Neural crest cell (in vitro differentiated cells): ENCODE data around the gene PAQR8. TPM values are rescaled to one million over a fixed set of nuclear protein-coding genes. Genes with fewer than 3 reads are reported as not detected.

Experiments
- DNase-seq: peaks from one replicate; pipeline ENCODE4 v3.0.0; 2021; ENCODE audit warnings: low read depth, mixed read lengths, low spot score
- H3K27ac Mint-ChIP-seq: one replicate; pipeline ENCODE4 v1.8.0; 2021; ENCODE audit warnings: mild to moderate bottlenecking, mixed read lengths; ENCODE audit not compliant: unreplicated experiment
- H3K27me3 Mint-ChIP-seq: 2 replicates; pipeline ENCODE4 v1.8.0; 2021; ENCODE audit warnings: low read depth, mild to moderate bottlenecking, mixed read lengths
- H3K36me3 Mint-ChIP-seq: 2 replicates; pipeline ENCODE4 v1.8.0; 2021; ENCODE audit warnings: low read depth, mild to moderate bottlenecking, mixed read lengths
- H3K4me1 Mint-ChIP-seq: 2 replicates; pipeline ENCODE4 v1.8.0; 2021; ENCODE audit warnings: mixed read lengths
- H3K4me3 Mint-ChIP-seq: one replicate; pipeline ENCODE4 v1.8.0; 2021; ENCODE audit warnings: mild to moderate bottlenecking, mixed read lengths
- H3K9me3 Mint-ChIP-seq: 2 replicates; pipeline ENCODE4 v1.8.0; 2021; ENCODE audit warnings: mixed read lengths
- total RNA-seq: library from RNA; stranded (reverse); gene quantifications from 2 replicates; pipeline ENCODE4 v1.2.1, GENCODE V29; 2021
- TF ChIP-seq, protein P1 (sequence below): fragments of 200-600 bp; sonication (generic); conservative IDR thresholded peaks from 2 replicates; pipeline ENCODE4 v1.5.0; 2021; ENCODE audit warnings: antibody characterized with exemption, mild to moderate bottlenecking

The PAQR8 gene
- total RNA-seq, 1 donor from 2014 or later = 10.7 TPM

DNA sequence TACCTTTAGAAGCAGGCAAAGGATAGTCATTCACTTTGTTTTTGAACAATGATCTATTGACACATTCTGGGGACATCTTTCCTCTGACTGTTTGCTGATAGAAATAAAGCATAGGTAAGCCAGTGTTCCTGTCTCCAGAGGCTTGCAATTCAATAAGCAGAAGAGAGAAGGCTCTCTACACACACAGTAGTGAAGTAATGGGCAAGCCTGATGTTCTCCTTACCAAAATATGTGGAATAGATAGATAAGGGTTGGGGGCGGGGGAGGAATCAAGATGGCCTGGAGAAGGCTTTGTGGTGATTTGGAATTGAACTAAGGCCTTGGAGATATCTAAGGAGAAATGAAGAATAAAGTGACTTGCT lies 27.3 kb downstream of the PAQR8 start:
- Mint-ChIP-seq H3K27ac (no peak overlapping the region), H3K4me1 (no peaks in the 10 kb centered on the region)

DNA sequence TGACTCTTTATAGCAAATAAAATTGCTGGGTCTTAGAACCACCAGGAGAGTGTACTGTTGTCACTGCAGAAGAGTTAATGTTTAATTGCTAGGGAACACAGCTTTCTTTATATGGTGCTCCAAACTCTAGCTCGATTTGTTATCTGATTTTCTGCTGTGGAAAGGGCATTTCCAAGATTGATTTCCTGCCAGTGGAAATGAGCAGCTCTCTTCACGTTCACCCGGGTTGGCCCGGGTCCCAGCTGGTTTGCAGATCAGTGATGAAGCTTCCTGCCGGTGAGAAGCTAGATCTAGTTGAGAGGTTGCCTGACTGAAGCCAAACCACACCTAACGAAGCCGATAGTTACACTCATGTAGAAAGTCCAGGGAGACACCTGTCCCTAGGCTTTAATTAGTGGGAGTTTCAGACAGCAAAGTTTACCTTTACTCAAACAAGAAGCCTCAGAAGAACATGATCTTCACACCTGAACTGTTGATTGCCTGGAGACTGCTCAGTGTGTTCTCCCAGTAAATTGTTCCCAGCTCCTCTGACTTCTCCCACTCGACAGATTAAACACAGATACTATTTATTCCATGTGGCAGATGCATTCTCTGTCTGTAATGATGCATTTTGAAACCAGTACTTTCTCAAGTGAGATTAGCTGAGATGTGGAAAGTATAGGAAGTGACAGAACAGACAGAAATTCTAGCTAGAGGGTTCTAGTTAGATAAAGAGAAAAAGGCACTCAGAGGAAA lies 27.8 kb downstream of the PAQR8 start:
- peaks cover 3% of the 10 kb centered on the region for H3K36me3 Mint-ChIP-seq
- H3K4me1 Mint-ChIP-seq = no peaks in the 10 kb centered on the region
- peaks cover 6% of the 10 kb centered on the region for H3K9me3 Mint-ChIP-seq
- TF ChIP-seq, protein P1, sequence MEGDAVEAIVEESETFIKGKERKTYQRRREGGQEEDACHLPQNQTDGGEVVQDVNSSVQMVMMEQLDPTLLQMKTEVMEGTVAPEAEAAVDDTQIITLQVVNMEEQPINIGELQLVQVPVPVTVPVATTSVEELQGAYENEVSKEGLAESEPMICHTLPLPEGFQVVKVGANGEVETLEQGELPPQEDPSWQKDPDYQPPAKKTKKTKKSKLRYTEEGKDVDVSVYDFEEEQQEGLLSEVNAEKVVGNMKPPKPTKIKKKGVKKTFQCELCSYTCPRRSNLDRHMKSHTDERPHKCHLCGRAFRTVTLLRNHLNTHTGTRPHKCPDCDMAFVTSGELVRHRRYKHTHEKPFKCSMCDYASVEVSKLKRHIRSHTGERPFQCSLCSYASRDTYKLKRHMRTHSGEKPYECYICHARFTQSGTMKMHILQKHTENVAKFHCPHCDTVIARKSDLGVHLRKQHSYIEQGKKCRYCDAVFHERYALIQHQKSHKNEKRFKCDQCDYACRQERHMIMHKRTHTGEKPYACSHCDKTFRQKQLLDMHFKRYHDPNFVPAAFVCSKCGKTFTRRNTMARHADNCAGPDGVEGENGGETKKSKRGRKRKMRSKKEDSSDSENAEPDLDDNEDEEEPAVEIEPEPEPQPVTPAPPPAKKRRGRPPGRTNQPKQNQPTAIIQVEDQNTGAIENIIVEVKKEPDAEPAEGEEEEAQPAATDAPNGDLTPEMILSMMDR = no peak
- no peak overlapping the region for H3K4me3 Mint-ChIP-seq
- DNase-seq = no peak
- no peak overlapping the region for H3K27ac Mint-ChIP-seq
- no peaks in the 10 kb centered on the region for H3K27me3 Mint-ChIP-seq

More for the DNA sequence above, 27.3 kb downstream of the PAQR8 start:
- H3K9me3 Mint-ChIP-seq = peaks cover 6% of the 10 kb centered on the region
- TF ChIP-seq, protein P1 = no peak
- peaks cover 3% of the 10 kb centered on the region for H3K36me3 Mint-ChIP-seq
- H3K4me3 Mint-ChIP-seq = no peak overlapping the region
- no peak for DNase-seq
- no peaks in the 10 kb centered on the region for H3K27me3 Mint-ChIP-seq

DNA sequence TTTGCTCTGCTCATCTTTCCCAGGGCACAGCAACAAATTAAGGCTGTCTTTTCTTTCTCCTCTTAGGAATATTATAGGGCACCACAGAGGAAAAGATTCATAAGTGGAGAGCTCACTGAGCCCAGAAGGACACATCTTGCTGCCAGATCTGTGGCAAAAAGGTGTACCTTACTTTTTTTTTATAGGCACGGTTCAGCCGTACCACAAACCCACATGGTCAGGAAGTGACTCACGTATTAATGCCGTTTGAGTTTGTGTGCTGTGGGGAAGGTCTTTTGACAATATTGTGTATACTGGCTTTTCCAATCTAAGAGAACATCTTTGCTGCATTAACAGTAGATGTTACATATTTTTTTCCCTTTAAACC lies 28.4 kb downstream of the PAQR8 start:
- peaks cover 3% of the 10 kb centered on the region for H3K36me3 Mint-ChIP-seq
- no peaks in the 10 kb centered on the region for H3K27me3 Mint-ChIP-seq
- H3K4me3 Mint-ChIP-seq = no peak overlapping the region
- peaks cover 6% of the 10 kb centered on the region for H3K9me3 Mint-ChIP-seq
- TF ChIP-seq, protein P1 = no peak
- DNase-seq = no peak
- no peak overlapping the region for H3K27ac Mint-ChIP-seq
- no peaks in the 10 kb centered on the region for H3K4me1 Mint-ChIP-seq

DNA sequence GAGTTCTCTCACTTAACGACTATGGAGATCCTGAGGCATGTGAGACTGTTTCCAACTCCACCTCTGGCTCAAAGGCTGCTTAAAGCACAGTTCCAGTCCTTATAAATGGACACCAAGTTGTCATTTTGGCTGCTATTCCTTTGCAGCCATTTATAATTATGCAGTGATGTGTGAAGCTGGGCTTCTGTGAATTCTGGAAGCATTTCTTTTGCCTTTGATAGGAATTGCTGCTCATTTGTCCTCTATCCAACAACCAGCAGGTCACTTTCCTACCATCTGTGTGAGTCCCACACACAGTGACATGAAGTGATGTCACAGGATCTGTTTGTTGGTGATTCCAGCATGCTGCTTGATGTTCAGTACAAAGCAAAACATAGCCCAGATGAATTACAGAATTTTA lies 29.6 kb downstream of the PAQR8 start:
- peaks cover 2% of the 10 kb centered on the region for H3K9me3 Mint-ChIP-seq
- no peaks in the 10 kb centered on the region for H3K27me3 Mint-ChIP-seq
- no peak overlapping the region for H3K27ac Mint-ChIP-seq
- H3K4me1 Mint-ChIP-seq = no peaks in the 10 kb centered on the region
- H3K4me3 Mint-ChIP-seq = no peak overlapping the region
- DNase-seq = no peak
- TF ChIP-seq, protein P1 = no peak
- no peaks in the 10 kb centered on the region for H3K36me3 Mint-ChIP-seq

DNA sequence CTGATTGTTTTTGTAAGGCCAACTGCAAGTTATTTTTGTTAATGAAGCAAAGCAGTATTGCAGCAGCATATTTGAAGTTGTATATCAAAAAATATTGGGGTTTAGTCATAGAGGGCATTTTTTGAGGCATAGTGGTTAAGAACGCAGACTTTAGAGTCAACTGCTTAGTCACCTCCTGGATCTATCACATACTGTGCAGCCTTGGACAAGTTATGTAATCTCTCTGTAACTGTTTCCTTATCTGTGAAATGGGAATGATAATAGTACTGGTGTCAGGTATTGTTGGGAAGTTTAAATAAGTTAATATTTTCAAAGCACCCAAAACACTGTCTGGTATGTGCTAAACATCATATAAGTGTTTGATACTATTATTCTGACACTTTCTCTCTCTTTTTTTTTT lies 31.0 kb downstream of the PAQR8 start:
- DNase-seq = no peak
- TF ChIP-seq, protein P1 = no peak
- H3K36me3 Mint-ChIP-seq = no peaks in the 10 kb centered on the region
- H3K27me3 Mint-ChIP-seq = no peaks in the 10 kb centered on the region
- H3K4me1 Mint-ChIP-seq = no peaks in the 10 kb centered on the region
- H3K27ac Mint-ChIP-seq = no peak overlapping the region
- H3K4me3 Mint-ChIP-seq = no peak overlapping the region
- H3K9me3 Mint-ChIP-seq = no peaks in the 10 kb centered on the region
